GM21737 (cell line): Measurements from ENCODE around the gene ALKBH3.
A peak's percentile ranks its signal among the peaks of the same experiment; 100 is the strongest.

Source experiments
- ATAC-seq: cut with Tn5 transposase; IDR thresholded peaks from one replicate; pipeline ENCODE4 v1.9.1; 2021; ENCODE audit warnings: mild to moderate bottlenecking, moderate library complexity; ENCODE audit not compliant: unreplicated experiment

ALKBH3 gene

DNA sequence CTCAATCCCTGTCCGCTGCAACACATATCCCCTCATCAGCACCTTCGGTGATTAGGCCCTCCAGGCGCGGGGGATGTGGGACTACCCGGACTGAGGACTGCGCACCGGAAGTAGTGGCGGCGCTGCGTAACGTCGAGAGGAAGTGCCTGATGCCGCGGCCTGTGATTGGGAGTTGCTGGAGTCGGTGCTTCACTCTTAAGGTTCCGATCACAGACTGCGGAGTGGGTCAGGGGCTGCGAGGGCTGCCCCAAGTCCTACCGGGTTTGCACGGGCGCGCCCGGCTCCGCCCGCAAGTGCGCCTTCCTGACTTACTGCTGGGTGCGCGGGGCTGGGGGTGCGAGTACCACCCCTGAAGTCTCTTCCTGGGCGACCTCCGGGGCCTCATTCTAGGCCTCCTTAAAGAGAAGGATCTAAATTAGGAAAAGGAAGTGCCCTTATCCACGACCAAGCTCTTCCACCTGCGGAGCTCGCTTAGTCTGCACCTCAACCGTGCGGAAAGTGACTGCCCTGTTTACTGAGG is at the start of gene ALKBH3:
Gene ALKBH3 (plus strand): TSS at position 192 of the 520 bp plus-strand sequence. CDS start 1,822 bp downstream, outside the sequence.
- peak; percentile 97 for ATAC-seq

DNA sequence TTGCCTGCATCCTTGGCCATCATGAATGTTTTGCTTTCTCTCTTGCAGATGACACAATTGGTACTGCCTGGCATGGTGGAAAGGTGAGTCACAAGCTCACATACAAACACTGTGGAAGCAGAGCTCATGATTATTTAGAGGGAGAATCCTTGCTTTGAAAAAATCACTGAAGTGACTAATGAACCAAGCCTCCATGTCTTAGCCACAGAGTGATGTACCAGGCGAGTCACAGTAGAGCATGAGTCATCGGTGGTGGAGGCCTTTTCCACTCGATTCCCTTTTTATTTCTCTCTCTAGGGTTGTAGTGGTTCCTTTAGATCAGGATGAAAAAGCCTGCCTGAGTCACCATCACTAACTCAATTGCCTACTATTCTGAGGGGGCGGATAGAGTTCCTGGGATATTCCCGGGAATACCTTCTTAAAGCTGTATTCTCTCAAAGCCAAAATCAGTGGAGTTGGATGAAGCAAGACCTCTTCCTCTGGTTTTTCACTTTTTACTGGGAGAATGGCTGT is 49.6 kb upstream of the ALKBH3 start:
- no peak for ATAC-seq

DNA sequence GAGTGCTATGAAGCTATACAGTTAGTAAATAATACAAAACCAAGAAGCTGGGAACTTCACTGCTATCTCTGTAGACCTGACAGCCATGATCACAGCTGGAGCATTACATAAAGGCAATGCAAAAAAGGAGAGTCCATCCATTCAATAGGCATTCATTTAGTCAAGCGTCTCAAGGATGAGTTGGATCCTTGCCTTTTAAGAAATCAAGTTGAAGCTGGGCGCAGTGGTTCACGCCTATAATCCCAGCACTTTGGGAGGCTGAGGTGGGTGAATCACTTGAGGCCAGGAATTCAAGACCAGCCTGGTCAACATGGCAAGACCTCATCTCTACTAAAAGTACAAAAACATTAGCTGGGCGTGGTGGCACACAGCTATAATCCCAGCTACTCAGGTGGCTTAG is 48.1 kb upstream of the ALKBH3 start:
- no peak for ATAC-seq

GRCh38 chr11:43833657-43834073 is 47.0 kb upstream of the ALKBH3 start:
- ATAC-seq, result no peak

GRCh38 chr11:43834286-43834685 is 46.3 kb upstream of the ALKBH3 start:
- no peak for ATAC-seq

DNA sequence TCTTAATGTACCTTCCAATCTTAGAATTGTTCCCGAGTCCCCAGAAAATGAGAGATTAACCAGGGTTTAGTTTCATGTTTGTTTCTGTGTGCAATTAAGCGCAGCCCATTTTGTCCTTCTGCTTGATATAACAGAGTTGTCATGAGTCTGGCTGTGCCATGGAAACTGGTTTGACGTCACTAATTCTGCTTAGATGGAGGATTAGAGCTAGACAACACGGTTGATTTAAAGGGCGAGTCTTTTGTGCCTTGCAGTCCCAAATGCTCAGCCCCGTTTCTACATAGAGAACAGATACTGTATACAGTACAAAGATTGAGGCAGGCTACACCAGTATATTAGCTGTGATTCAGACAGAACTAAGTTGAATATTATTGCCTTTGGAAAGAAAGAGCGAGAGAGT is 45.5 kb upstream of the ALKBH3 start:
- ATAC-seq, result no peak

GRCh38 chr11:43837879-43838278 is 42.8 kb upstream of the ALKBH3 start:
- ATAC-seq, result no peak

- no peak for ATAC-seq
Observed at GRCh38 chr11:43842021-43842420, 38.6 kb upstream of the ALKBH3 start.

DNA sequence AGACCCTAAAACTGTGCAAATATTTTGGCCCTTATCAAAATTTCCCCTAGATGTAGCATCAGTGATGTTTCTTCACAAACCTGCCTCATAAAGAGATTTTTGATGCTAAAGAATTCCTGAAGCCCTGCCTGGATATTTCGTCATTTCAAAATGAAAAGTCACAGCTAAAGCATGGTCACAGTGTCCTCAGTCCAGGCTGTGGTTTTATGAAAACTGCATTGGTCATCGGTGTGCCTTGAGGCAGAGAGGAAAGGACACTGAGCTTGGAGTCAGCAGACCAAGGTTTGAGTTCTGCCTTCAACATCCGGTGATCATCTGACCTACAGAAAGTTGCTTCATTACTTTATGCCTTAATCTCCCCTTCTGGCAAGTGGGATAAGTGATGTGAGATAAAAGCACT is 34.8 kb upstream of the ALKBH3 start:
- no peak for ATAC-seq

- ATAC-seq, result peak; percentile 65
Observed at GRCh38 chr11:43852057-43852636, 28.5 kb upstream of the ALKBH3 start.

DNA sequence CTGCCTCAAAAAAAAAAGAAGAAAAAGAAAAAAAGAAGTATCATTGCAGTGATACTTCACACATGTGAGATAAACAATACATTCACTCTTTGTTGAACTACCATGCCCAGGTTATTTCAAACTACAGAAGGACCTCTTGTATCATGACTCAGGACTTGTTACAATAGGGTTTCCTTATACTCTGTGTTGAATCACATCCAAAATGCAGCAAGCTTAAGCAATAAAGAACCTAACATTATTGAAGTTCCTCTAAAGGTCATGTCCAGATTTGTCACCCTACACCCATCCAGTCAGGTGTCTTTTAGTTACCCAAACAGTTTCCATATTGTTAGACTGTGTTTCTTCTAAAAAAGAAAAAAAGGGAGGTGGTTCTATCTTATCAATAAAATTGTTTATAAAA is 26.9 kb upstream of the ALKBH3 start:
- ATAC-seq, result no peak

GRCh38 chr11:43856993-43857392 is 23.6 kb upstream of the ALKBH3 start:
- no peak for ATAC-seq

DNA sequence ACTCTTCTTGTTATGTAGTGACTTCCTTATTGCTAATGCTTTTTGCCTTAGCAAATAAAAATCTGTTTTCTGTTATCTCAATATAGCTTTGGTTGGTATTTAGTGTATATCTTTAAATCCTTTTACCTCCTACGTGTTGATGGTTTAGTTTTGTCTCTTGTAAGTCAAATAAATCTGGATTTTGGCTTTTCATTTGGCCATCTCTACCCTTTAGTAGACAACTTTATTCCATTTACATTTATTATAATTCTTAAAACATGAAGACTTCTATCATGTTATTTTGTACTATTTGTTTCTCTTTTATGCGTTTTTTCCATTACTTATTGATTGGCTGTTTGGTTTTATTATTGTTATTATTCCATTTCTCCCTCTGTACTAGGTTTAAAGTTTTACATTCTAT is 19.5 kb upstream of the ALKBH3 start:
- no peak for ATAC-seq

DNA sequence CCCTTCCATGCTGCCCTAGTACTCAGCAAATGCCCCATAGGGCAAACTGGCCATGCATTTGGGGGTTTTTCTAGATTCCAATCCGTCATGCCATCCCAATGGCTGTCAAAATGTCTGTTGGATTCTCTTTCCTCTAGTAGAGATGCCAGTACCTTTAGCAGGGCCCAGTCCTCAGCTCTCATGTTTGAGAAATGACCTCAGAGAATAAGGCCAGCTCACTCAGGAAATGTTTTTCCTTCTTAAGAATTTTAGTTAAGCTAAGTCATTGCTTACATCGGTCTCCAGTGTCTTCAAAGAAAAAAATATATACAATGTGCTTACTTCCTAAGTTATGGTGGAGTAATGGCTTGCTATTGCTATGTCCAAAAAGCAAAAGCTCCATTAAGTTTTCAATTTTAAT is 14.1 kb upstream of the ALKBH3 start:
- ATAC-seq, result no peak

- no peak for ATAC-seq
Observed at GRCh38 chr11:43866969-43867368, 13.7 kb upstream of the ALKBH3 start.

DNA sequence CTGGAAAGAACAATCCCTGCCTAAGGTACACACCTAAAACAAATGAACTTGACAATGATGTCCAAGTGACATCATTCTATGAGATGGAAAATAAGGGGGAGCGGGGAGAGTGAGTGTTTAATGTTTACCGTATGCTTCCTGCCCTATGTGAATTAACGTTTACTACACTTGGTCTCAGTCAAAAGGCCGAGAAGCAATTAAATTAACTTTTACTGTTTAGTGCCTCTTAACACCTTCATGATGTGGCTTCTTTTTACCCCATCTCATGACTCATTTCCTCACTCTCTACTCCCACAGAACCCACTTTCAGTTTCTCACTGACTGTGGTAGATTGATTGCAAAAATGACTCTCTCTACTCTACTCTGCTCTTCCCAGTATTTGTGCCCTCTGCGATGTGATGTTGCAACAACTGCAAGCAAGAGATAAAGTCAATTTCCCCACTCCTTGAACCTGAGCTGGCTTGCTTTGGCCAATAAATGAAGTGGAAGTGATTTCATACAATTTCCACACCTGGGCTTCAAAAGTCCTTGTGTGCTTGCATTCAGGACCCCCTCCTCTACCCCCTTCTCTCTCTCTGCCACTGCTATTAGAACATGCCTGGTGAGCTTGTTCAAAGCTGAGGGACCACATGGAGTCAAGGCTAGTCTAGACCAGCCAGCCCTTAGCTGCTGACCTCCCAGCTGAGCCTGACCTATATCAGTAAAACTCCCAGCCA is 11.6 kb upstream of the ALKBH3 start:
- peak; percentile 100 for ATAC-seq

- ATAC-seq, result no peak
Observed at GRCh38 chr11:43871051-43871450, 9.6 kb upstream of the ALKBH3 start.

DNA sequence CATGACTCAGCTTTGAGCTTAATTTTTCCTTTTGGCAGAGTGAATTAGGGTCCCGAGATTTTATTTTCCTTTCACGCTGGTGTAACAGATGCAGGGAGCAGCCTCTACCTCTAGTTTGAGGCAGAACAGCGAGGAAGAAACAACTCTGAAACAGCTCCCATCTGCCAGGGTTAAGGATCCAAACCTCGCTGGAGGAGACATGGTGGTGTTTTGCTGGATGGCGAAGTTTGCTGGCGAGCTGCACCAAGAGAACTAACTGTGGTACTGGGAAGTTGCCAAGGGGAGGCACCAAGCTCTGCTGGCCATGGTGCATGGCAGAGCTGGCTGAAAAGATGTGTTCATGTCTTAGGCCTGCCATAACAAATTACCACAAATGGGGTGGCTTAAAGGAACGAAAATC is 7.6 kb upstream of the ALKBH3 start:
- no peak for ATAC-seq

GRCh38 chr11:43874078-43874477 is 6.6 kb upstream of the ALKBH3 start:
- no peak for ATAC-seq

DNA sequence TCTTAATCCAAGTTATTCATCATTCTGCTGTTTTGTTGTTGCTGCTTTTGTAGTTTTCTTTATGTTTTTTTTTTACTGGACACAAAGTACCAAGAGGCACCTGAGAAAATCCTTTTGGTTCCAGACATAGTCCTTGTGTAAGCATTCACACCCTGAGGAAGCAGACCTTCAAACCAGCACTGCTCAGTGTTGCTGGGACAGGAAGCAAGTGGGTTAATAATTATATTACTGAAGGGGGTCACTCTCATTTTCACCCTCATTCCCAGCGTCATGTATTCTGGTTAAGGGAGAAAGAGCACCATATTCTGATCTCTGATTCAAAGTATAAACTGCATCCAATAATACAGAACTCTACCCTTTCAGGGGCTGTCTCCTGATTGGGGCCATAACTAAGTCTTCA is 5.9 kb upstream of the ALKBH3 start:
- peak; percentile 68 for ATAC-seq

DNA sequence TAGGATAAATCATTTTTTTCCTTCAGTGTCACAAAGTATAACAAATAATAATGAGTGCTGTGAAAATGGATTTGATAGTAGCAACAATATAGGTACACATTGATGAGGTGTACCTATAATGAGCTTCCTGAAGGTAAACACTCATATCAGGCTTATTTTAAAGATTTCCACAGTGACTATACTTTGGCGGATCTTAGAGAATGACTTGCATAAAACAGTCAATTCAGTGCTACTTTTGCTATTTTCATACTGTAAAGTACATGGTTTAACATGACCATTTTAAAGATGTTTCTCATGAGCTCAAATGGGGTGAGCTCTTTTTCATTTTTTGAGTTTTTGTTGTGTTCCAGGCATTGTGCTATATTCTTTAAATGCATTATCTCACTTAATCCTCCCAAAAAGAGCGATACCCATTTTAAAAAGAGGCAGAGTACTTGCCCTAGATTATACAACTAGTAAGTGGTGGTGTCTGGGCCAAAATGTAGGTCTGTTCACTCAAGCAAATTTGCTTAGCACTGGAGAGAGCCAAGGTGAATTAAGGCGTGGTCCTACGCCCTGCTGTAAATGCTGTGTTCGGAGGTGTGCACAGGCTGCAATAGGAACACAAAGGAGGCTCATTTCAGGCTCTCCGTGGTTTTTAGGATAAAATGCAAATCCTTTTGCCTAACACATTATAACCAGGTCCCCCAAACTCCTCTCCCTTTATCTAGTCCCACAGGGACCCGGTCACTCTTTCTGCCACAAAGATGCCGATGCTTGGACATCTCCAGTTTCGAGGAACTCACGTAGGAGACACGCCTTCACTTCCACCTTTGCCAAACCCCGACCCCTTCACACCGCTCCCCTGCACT is 617 bp upstream of the ALKBH3 start:
- ATAC-seq, result peak; percentile 8
